Sigmoid colon (tissue), 7 donors: ENCODE results near the gene DNTTIP2. TPM values are rescaled to one million over a fixed set of nuclear protein-coding genes. Genes with fewer than 3 reads are reported as not detected.

Source experiments
- DNase-seq: peaks from one replicate; pipeline ENCODE4 v3.0.0-alpha.2; 2019
- H3K27ac ChIP-seq, 4 donors: fragments of 200-600 bp; sonication (generic); one replicate each; pipeline ENCODE4 v1.5.1; 2016 to 2019; ENCODE audit warnings: mild to moderate bottlenecking in 1 of 4
- H3K27me3 ChIP-seq, 3 donors: fragments of 200-600 bp; sonication (generic); one replicate each; pipeline ENCODE4 v1.5.1; 2019; ENCODE audit warnings: mild to moderate bottlenecking in 1 of 3
- H3K36me3 ChIP-seq, 4 donors: fragments of 200-600 bp; sonication (generic); one replicate each; pipeline ENCODE4 v1.5.1; 2016 to 2019
- H3K4me1 ChIP-seq, 4 donors: fragments of 200-600 bp; sonication (generic); one replicate each; pipeline ENCODE4 v1.5.1; 2017 to 2019
- H3K4me3 ChIP-seq, 4 donors: fragments of 200-600 bp; sonication (generic); one replicate each; pipeline ENCODE4 v1.5.1; 2017 to 2019; ENCODE audit warnings: mild to moderate bottlenecking in 2 of 4, moderate library complexity in 1 of 4
- H3K9me3 ChIP-seq, 4 donors: fragments of 200-600 bp in 3 of 4; sonication (generic) in 3 of 4; one replicate each; pipeline versions ENCODE4 v1.5.1 to v1.6.1; 2013 to 2019
- EP300 ChIP-seq, 4 donors: sonication (generic); formaldehyde crosslinking; IDR thresholded peaks; one replicate each; pipeline ENCODE4 v1.6.1; 2017; ENCODE audit warnings: antibody characterized with exemption in 4 of 4
- POLR2A ChIP-seq, 2 donors: fragments of 450-650 bp; IDR thresholded peaks; one replicate each; pipeline ENCODE4 v1.6.1; 2016; ENCODE audit warnings: antibody characterized with exemption in 2 of 2, mild to moderate bottlenecking in 2 of 2, moderate library complexity in 2 of 2
- POLR2AphosphoS5 ChIP-seq, 4 donors: sonication (generic); formaldehyde crosslinking; IDR thresholded peaks; one replicate each; pipeline ENCODE4 v1.6.1; 2017; ENCODE audit warnings: antibody characterized with exemption in 4 of 4
- WGBS, 2 donors: extraction: QIAGEN DNeasy Blood & Tissue Kit; methylation state at CpG; one replicate each; pipeline ENCODE4 v1.1.7; 2013; 5-methylcytosine and 5-hydroxymethylcytosine counted together
- intact Hi-C: fragments of 100-400 bp; cut with DNase I; formaldehyde crosslinking; loops from one replicate; pipeline ENCODE4 v1.15.1; 2023
- polyA plus RNA-seq, 3 donors: library from polyadenylated mRNA; stranded (reverse); fragments of 200-250 nt; gene quantifications; one replicate each; pipeline ENCODE4 v1.2.3, GENCODE V29; 2013
- total RNA-seq, 4 donors: library from RNA; depleted of rRNA; stranded (reverse); fragments of >200 nt; gene quantifications; one replicate each; pipeline ENCODE4 v1.1.0, GENCODE V29; 2016
- TF ChIP-seq, protein P1 (sequence below), 4 experiments: fragments of 450-650 bp in 3 of 4; fragments of 200-600 bp in 1 of 4; IDR thresholded peaks; one replicate each; pipeline ENCODE4 v1.5.1; 2016 to 2019; ENCODE audit warnings: antibody characterized with exemption in 4 of 4, mild to moderate bottlenecking in 3 of 4, moderate library complexity in 2 of 4
- donor health status: healthy with polysubstance abuse.
- donor health status: Bipolar disorder and iron deficiency.
- donor health status: healthy.

DNTTIP2 gene
- total and polyA plus RNA-seq, 7 donors: 22.2 to 48.9 (median 29.5) TPM

- H3K27ac ChIP-seq: no peak overlapping the region
- H3K9me3 ChIP-seq: no peaks in the 10 kb centered on the region
- no peaks in the 10 kb centered on the region for H3K36me3 ChIP-seq
- intact Hi-C loops: no loop called here
- H3K4me1 ChIP-seq: no peaks in the 10 kb centered on the region
- DNase-seq: no peak
- WGBS, 2 donors: 89 to 94% methylated on average over 2 of the region's 2 CpGs
- TF ChIP-seq EP300 (IDR thresholded peaks at IDR 0.05): no peak
- TF ChIP-seq POLR2A (IDR thresholded peaks at IDR 0.05): no peak
- no peak for TF ChIP-seq POLR2AphosphoS5 (IDR thresholded peaks at IDR 0.05)
- TF ChIP-seq, protein P1, sequence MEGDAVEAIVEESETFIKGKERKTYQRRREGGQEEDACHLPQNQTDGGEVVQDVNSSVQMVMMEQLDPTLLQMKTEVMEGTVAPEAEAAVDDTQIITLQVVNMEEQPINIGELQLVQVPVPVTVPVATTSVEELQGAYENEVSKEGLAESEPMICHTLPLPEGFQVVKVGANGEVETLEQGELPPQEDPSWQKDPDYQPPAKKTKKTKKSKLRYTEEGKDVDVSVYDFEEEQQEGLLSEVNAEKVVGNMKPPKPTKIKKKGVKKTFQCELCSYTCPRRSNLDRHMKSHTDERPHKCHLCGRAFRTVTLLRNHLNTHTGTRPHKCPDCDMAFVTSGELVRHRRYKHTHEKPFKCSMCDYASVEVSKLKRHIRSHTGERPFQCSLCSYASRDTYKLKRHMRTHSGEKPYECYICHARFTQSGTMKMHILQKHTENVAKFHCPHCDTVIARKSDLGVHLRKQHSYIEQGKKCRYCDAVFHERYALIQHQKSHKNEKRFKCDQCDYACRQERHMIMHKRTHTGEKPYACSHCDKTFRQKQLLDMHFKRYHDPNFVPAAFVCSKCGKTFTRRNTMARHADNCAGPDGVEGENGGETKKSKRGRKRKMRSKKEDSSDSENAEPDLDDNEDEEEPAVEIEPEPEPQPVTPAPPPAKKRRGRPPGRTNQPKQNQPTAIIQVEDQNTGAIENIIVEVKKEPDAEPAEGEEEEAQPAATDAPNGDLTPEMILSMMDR (IDR thresholded peaks at IDR 0.05): no peak
- no peak overlapping the region for H3K4me3 ChIP-seq
- no peaks in the 10 kb centered on the region for H3K27me3 ChIP-seq
These were observed 56.1 kb downstream of the DNTTIP2 start for GRCh38 chr1:93822730-93823425.

DNA sequence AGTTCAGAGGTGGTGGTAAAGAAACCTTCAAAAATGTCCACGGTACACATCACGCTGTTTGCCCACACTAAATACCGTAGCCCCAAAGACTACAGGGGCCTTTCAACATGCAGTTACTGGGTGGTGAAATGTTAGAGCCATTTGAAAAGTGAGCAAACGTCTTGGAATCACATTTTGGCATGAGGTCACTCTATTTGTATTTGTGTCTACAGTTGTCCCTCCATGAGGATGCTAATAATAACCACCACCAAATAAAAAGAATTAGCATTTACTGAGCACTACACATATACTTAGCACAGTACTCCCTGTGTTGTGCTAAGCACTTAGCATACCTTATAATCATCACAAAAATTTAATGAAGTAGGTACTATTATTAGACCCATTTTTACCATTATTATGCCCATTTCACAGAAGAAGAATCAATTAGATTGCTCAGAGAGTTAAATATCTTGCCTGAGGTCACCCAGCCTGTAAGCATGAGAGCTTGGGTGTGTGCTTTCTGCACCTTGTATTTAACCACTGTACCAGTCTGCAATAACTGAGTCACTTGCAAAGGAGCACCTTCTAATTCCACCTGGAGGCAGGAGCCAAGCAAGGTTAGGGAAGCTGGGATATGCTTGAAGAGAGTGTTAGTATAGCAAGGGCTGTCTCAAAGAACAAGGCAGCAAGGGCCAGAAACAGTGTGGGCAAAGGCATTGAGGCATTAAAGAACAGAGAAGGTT is 57.4 kb downstream of the DNTTIP2 start:
- Histone ChIP-seq H3K36me3 (no peaks in the 10 kb centered on the region), H3K27ac (no peak overlapping the region), H3K4me3 (no peak overlapping the region), H3K27me3 (no peaks in the 10 kb centered on the region), H3K9me3 (no peaks in the 10 kb centered on the region), H3K4me1 (no peaks in the 10 kb centered on the region)
- WGBS, 2 donors: 88 to 90% methylated on average over 4 of the region's 4 CpGs
- intact Hi-C loops: no loop called here
- no peak for DNase-seq
- TF ChIP-seq POLR2AphosphoS5 (IDR thresholded peaks at IDR 0.05): no peak
- TF ChIP-seq, protein P1 (IDR thresholded peaks at IDR 0.05): no peak
- TF ChIP-seq POLR2A (IDR thresholded peaks at IDR 0.05): no peak
- TF ChIP-seq EP300 (IDR thresholded peaks at IDR 0.05): no peak

GRCh38 chr1:93820554-93821422 is 58.2 kb downstream of the DNTTIP2 start:
- Histone ChIP-seq H3K4me3 (no peak overlapping the region), H3K9me3 (no peaks in the 10 kb centered on the region), H3K27me3 (no peaks in the 10 kb centered on the region), H3K27ac (no peak overlapping the region), H3K4me1 (no peaks in the 10 kb centered on the region), H3K36me3 (no peaks in the 10 kb centered on the region)
- DNase-seq: no peak
- TF ChIP-seq POLR2A (IDR thresholded peaks at IDR 0.05) (no peak), POLR2AphosphoS5 (IDR thresholded peaks at IDR 0.05) (no peak), EP300 (IDR thresholded peaks at IDR 0.05) (no peak)
- TF ChIP-seq, protein P1 (IDR thresholded peaks at IDR 0.05): no peak
- whole genome bisulfite sequencing, 2 donors: 87 to 90% methylated on average over 10 of the region's 10 CpGs
- intact Hi-C loops: no loop called here

- intact Hi-C loops: no loop called here
- peaks cover 0 to 3% (median 0%) of the 10 kb centered on the region in 4 donors for H3K4me1 ChIP-seq
- DNase-seq: no peak
- H3K27ac ChIP-seq: no peak overlapping the region
- no peaks in the 10 kb centered on the region for H3K36me3 ChIP-seq
- no peaks in the 10 kb centered on the region for H3K9me3 ChIP-seq
- no peak overlapping the region for H3K4me3 ChIP-seq
- no peak for TF ChIP-seq POLR2A (IDR thresholded peaks at IDR 0.05)
- TF ChIP-seq, protein P1 (IDR thresholded peaks at IDR 0.05): no peak
- TF ChIP-seq POLR2AphosphoS5 (IDR thresholded peaks at IDR 0.05): no peak
- TF ChIP-seq EP300 (IDR thresholded peaks at IDR 0.05): no peak
- no peaks in the 10 kb centered on the region for H3K27me3 ChIP-seq
These were observed 60.4 kb downstream of the DNTTIP2 start for GRCh38 chr1:93818570-93818959.
